GM19240 (cell line): ENCODE data around the gene POTEM.
"Not testable (repeated sequence)": the region's sequence is repeated elsewhere in the genome, so short reads cannot be mapped to it uniquely, and the experiment has no call there.

Source experiments
- DNase-seq: peaks from one replicate; pipeline ENCODE4 v3.0.0; 2011; ENCODE audit warnings: low spot score; ENCODE audit not compliant: insufficient read length

The POTEM gene

GRCh38 chr14:19036811-19037382 is 69.7 kb downstream of the POTEM start:
- DNase-seq = not testable (repeated sequence)

- not testable (repeated sequence) for DNase-seq
These were observed 70.9 kb downstream of the POTEM start for GRCh38 chr14:19038060-19038664.

- not testable (repeated sequence) for DNase-seq
These were observed 71.6 kb downstream of the POTEM start for GRCh38 chr14:19038785-19039184.

GRCh38 chr14:19043384-19043783 is 76.2 kb downstream of the POTEM start:
- DNase-seq = not testable (repeated sequence)
